CD4-positive, alpha-beta T cell treated with Interleukin-15 for 1 hour (primary cell): Measurements from ENCODE around the gene NT5DC4.

ENCODE experiments used
- DNase-seq: peaks from one replicate; pipeline ENCODE4 v3.0.0-alpha.2; 2020

The NT5DC4 gene

GRCh38 chr2:112788653-112789052, 67.8 kb downstream of the NT5DC4 start:
- no peak for DNase-seq
